Vagina (tissue), 2 donors: ENCODE measurements around the gene CHCHD4.

Source experiments
- POLR2A ChIP-seq, 2 donors: fragments of 450-650 bp; IDR thresholded peaks; one replicate each; pipeline ENCODE4 v1.6.1; 2017; ENCODE audit warnings: antibody characterized with exemption in 2 of 2, mild to moderate bottlenecking in 2 of 2, moderate library complexity in 2 of 2
- TF ChIP-seq, protein P1 (sequence below), 3 experiments: fragments of 450-650 bp in 2 of 3; fragments of 200-600 bp in 1 of 3; sonication (generic) in 1 of 3; IDR thresholded peaks; one replicate each; pipeline ENCODE4 v1.5.1; 2017 to 2019; ENCODE audit warnings: antibody characterized with exemption in 3 of 3, mild to moderate bottlenecking in 2 of 3, moderate library complexity in 2 of 3

- TF ChIP-seq POLR2A (IDR thresholded peaks at IDR 0.05) = no peak
- TF ChIP-seq, protein P1, sequence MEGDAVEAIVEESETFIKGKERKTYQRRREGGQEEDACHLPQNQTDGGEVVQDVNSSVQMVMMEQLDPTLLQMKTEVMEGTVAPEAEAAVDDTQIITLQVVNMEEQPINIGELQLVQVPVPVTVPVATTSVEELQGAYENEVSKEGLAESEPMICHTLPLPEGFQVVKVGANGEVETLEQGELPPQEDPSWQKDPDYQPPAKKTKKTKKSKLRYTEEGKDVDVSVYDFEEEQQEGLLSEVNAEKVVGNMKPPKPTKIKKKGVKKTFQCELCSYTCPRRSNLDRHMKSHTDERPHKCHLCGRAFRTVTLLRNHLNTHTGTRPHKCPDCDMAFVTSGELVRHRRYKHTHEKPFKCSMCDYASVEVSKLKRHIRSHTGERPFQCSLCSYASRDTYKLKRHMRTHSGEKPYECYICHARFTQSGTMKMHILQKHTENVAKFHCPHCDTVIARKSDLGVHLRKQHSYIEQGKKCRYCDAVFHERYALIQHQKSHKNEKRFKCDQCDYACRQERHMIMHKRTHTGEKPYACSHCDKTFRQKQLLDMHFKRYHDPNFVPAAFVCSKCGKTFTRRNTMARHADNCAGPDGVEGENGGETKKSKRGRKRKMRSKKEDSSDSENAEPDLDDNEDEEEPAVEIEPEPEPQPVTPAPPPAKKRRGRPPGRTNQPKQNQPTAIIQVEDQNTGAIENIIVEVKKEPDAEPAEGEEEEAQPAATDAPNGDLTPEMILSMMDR (IDR thresholded peaks at IDR 0.05) = no peak
These were observed 29.6 kb upstream of the CHCHD4 start for GRCh38 chr3:14154276-14154675.
